G401.6 (cell line): ENCODE data around the gene CHST13.

ENCODE experiments used
- FAIRE-seq: peaks from 2 replicates; lab custom pipeline; 2012; peaks lifted over from hg19 to GRCh38; lab: Jason Lieb, UNC

Gene CHST13

GRCh38 chr3:126510308-126510910, 13.5 kb upstream of the CHST13 start:
- FAIRE-seq: no peak

- no peak for FAIRE-seq
These were observed 12.7 kb upstream of the CHST13 start for GRCh38 chr3:126511291-126511690.

GRCh38 chr3:126512026-126512425, 11.9 kb upstream of the CHST13 start:
- FAIRE-seq: no peak

GRCh38 chr3:126512916-126513650, 10.9 kb upstream of the CHST13 start:
- FAIRE-seq: no peak

GRCh38 chr3:126514161-126514560, 9.8 kb upstream of the CHST13 start:
- FAIRE-seq: no peak

- no peak for FAIRE-seq
These were observed 8.8 kb upstream of the CHST13 start for GRCh38 chr3:126515066-126515706.

- no peak for FAIRE-seq
These were observed 7.6 kb upstream of the CHST13 start for GRCh38 chr3:126516152-126516935.

- FAIRE-seq: no peak
These were observed 7.0 kb upstream of the CHST13 start for GRCh38 chr3:126516936-126517290.

GRCh38 chr3:126517291-126517951, 6.5 kb upstream of the CHST13 start, which contains the start of gene UROC1:
TSS of gene UROC1 (minus strand) at chr3:126517773. CDS start at chr3:126517719, 54 bp downstream.
- no peak for FAIRE-seq

- no peak for FAIRE-seq
These were observed 5.8 kb upstream of the CHST13 start for GRCh38 chr3:126517986-126518778.

GRCh38 chr3:126518779-126519177, 5.2 kb upstream of the CHST13 start:
- FAIRE-seq: no peak

- FAIRE-seq: no peak
These were observed 4.2 kb upstream of the CHST13 start for GRCh38 chr3:126519506-126520455.

- no peak for FAIRE-seq
These were observed 2.6 kb upstream of the CHST13 start for GRCh38 chr3:126521122-126521891.

GRCh38 chr3:126522363-126522788, 1.6 kb upstream of the CHST13 start:
- peak; percentile 23 for FAIRE-seq

GRCh38 chr3:126524429-126524988, 554 bp downstream of the CHST13 start:
- FAIRE-seq: no peak

GRCh38 chr3:126525091-126525852, 1.3 kb downstream of the CHST13 start:
- no peak for FAIRE-seq

GRCh38 chr3:126525853-126526667, 2.1 kb downstream of the CHST13 start:
- no peak for FAIRE-seq
